ENCODE data around the gene IBA57. TPM values are rescaled to one million over a fixed set of nuclear protein-coding genes. Genes with fewer than 3 reads are reported as not detected.

The IBA57 gene
- total and polyA plus RNA-seq, 2 of the 8 experiments (the other 6 are each of a cell fraction or from before 2014, with no cell fraction given), result 2.6 to 5.9 TPM

DNA sequence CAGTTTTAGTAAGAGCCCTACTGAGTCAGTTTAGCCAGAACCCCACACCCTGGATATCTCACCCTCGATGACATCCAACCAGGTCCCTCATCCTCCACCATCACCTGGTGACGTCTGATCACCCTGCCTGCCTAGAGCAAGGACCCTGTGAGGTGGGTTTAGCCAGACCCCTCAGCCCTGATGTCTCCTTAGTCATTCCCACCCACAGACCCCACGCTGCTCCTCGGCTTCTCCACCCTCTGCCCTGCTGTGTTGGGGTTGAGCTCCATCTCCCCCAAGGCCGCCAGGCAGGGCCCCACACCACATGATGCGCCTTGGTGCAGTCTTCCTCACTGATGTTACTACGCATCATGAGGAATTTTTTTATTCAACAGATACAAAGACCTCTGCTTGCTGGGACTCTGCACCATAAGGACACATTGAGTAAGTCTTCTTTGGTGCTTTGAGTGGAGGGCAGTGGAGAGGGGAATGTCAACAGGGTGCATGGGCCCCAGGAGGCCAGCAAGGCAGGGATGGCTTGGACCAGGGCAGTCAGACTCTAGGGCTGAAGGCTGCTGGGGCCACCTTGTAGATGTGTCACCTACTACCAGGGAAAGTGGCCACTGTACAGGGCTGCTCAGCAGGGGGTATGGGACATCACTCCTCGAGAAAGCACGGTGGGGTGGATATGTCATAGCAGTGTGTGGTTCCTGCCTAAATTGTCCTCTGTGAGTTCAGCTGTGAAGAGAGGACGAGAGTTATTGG, 1.7 kb upstream of the IBA57 start:
- no peak for FAIRE-seq
- H2BK12ac ChIP-seq (ENCODE audit: low read depth, low read length), result no peak overlapping the region
- no peak overlapping the region for H4K5ac ChIP-seq (ENCODE audit: insufficient read length, low read depth, low read length)
- H3K79me1 ChIP-seq (ENCODE audit: low read depth, low read length), result peaks cover 2% of the 10 kb centered on the region; the same call in 1 of the 2 replicates
- 0 out of 2 replicates have a peak overlapping the region, but pooled peaks have one; percentile 16 for H2BK5ac ChIP-seq (ENCODE audit: low read depth, low read length)
- no peak overlapping the region for H3K14ac ChIP-seq (ENCODE audit: insufficient read length)
- H3K27me3 ChIP-seq (replicated peaks in 1 of 4; ENCODE audit: control insufficient read depth in 3 of 4, extremely low read depth in 1 of 4, insufficient read depth in 3 of 4, low read length in 3 of 4), result peaks cover 0 to 3% (median 0%) of the 10 kb centered on the region in 4 experiments; a peak in 4 of 7 replicates
- H2BK15ac ChIP-seq (ENCODE audit: low read length), result no peak overlapping the region
- H3K27ac ChIP-seq (ENCODE audit: low read depth, low read length), result no peak overlapping the region
- H3K23ac ChIP-seq (ENCODE audit: insufficient read length), result no peak overlapping the region
- H3K56ac ChIP-seq (replicated peaks; ENCODE audit: insufficient read length, low read depth, low read length), result no peak overlapping the region
- ChIA-PET POLR2A (ENCODE audit: partially characterized antibody) (interaction anchor here (0.7 to 6.5 kb wide), 10 partner anchors 10 to 242 kb away, joined by 3 to 44 read pairs (median 5); partner anchors contain the start of genes ARF1 and GUK1), CTCF (ENCODE audit: partially characterized antibody) (interaction anchor here (0.9 to 6.2 kb wide), 7 partner anchors 16 to 50 kb away, joined by 3 to 40 read pairs (median 5); partner anchors contain the start of gene GUK1)
- no peak overlapping the region for H3K4me2 ChIP-seq (ENCODE audit: insufficient read depth in 1 of 2, low read depth in 2 of 2, low read length in 2 of 2)
- H2AFZ ChIP-seq (ENCODE audit: low read length), result no peak overlapping the region
- H3K4me1 ChIP-seq (replicated peaks in 1 of 4; ENCODE audit: control insufficient read depth in 3 of 4, insufficient read depth in 4 of 4, low read length in 3 of 4), result peaks cover 0 to 12% (median 8%) of the 10 kb centered on the region in 4 experiments; a peak in 6 of 7 replicates
- WGBS, 2 experiments (ENCODE audit: extremely low coverage in 1 of 2, insufficient coverage in 1 of 2, insufficient read length in 1 of 2, insufficient replicate concordance in 2 of 2, low coverage in 1 of 2, low lambda C conversion rate in 2 of 2, missing lambda C conversion rate in 1 of 2), result 94% methylated on average over 10 of the region's 10 CpGs; no CpG with 5 or more reads in 1 of the 2 experiments
- no peak for DNase-seq (ENCODE audit: low read depth in 1 of 2, low spot score in 2 of 2)
- no peaks in the 10 kb centered on the region for H3K36me3 ChIP-seq (ENCODE audit: control insufficient read depth in 2 of 4, insufficient read depth in 4 of 4, low read length in 3 of 4)
- H3K4ac ChIP-seq (replicated peaks; ENCODE audit: insufficient read length, low read depth, low read length), result no peak overlapping the region
- H2BK120ac ChIP-seq (replicated peaks; ENCODE audit: low read depth, low read length), result no peak overlapping the region
- peaks cover 0 to 18% of the 10 kb centered on the region in 2 experiments; a peak in 2 of 4 replicates for H3K79me2 ChIP-seq (ENCODE audit: control insufficient read depth in 1 of 2, insufficient read depth in 2 of 2, low read length in 2 of 2)
- no peak overlapping the region for H4K91ac ChIP-seq (replicated peaks; ENCODE audit: insufficient read length, low read length)
- H3K9me3 ChIP-seq (ENCODE audit: insufficient read depth in 2 of 2, low read depth in 1 of 2, low read length in 1 of 2), result no peaks in the 10 kb centered on the region
- H3K9ac ChIP-seq (replicated peaks in 1 of 4; ENCODE audit: extremely low read depth in 1 of 4, low read depth in 3 of 4, low read length in 3 of 4), result no peak overlapping the region
- no peak overlapping the region; the same call in 1 of the 2 replicates for H4K8ac ChIP-seq (ENCODE audit: extremely low read depth, insufficient read depth, low read length)
- H3K4me3 ChIP-seq (ENCODE audit: extremely low read depth in 1 of 4, insufficient read depth in 2 of 4, low read depth in 3 of 4, low read length in 4 of 4), result no peak overlapping the region
- no peak overlapping the region for H2BK20ac ChIP-seq (ENCODE audit: low read length)
- no peak overlapping the region for H3K18ac ChIP-seq (ENCODE audit: extremely low read depth, low read length)
- peaks cover 6% of the 10 kb centered on the region; the same call in 1 of the 2 replicates for H3K23me2 ChIP-seq (ENCODE audit: low read depth, low read length)
- peaks cover 0 to 2% of the 10 kb centered on the region in 2 experiments for H4K20me1 ChIP-seq (replicated peaks in 1 of 2; ENCODE audit: control insufficient read depth in 1 of 2, insufficient read depth in 2 of 2, low read length in 2 of 2)
- no peak overlapping the region for H2AK5ac ChIP-seq (ENCODE audit: low read depth, low read length)
- TF ChIP-seq POLR2AphosphoS5 (IDR thresholded peaks at IDR 0.05; ENCODE audit: low read depth, low read length), result no peak
- TF ChIP-seq SP1 (IDR thresholded peaks at IDR 0.05; ENCODE audit: low read depth, low read length), result no peak
- TF ChIP-seq, protein P1, sequence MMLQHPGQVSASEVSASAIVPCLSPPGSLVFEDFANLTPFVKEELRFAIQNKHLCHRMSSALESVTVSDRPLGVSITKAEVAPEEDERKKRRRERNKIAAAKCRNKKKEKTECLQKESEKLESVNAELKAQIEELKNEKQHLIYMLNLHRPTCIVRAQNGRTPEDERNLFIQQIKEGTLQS (IDR thresholded peaks at IDR 0.05; ENCODE audit: insufficient read depth, low read depth, low read length), result no peak
- TF ChIP-seq PHF8 (conservative IDR thresholded peaks at IDR 0.05; ENCODE audit: low read depth, low read length), result no peak
- no peak for TF ChIP-seq CBX5 (IDR thresholded peaks at IDR 0.05; ENCODE audit: low read depth, low read length)
- no peak for TF ChIP-seq TBP (IDR thresholded peaks at IDR 0.05; ENCODE audit: low read depth, low read length)
- TF ChIP-seq CHD2 (IDR thresholded peaks at IDR 0.05; ENCODE audit: low read length), result no peak
- no peak for TF ChIP-seq SIRT6 (IDR thresholded peaks at IDR 0.05; ENCODE audit: low read length)
- no peak for TF ChIP-seq CBX8 (IDR thresholded peaks at IDR 0.05; ENCODE audit: borderline replicate concordance, low read depth, low read length)
- no peak for TF ChIP-seq BACH1 (IDR thresholded peaks at IDR 0.05; ENCODE audit: low read length)
- no peak for TF ChIP-seq SP4 (IDR thresholded peaks at IDR 0.05; ENCODE audit: low read length)
- TF ChIP-seq BRCA1 (IDR thresholded peaks at IDR 0.05; ENCODE audit: low read depth, low read length), result no peak
- no peak for TF ChIP-seq CREB1 (IDR thresholded peaks at IDR 0.05)
- TF ChIP-seq TEAD4 (IDR thresholded peaks at IDR 0.05; ENCODE audit: low read depth, low read length), result no peak
